HG02588 (cell line): ENCODE measurements around the gene CCZ1B.
A peak's percentile ranks its signal among the peaks of the same experiment; 100 is the strongest.
"Not testable (repeated sequence)": the region's sequence is repeated elsewhere in the genome, so short reads cannot be mapped to it uniquely, and the experiment has no call there.

ENCODE experiments used
- ATAC-seq: cut with Tn5 transposase; IDR thresholded peaks from one replicate; pipeline ENCODE4 v1.9.1; 2021; ENCODE audit warnings: mild to moderate bottlenecking, moderate library complexity; ENCODE audit not compliant: unreplicated experiment

Gene CCZ1B

GRCh38 chr7:6831018-6831725 is 5.1 kb upstream of the CCZ1B start:
- no peak for ATAC-seq

GRCh38 chr7:6830026-6830425 is 4.0 kb upstream of the CCZ1B start:
- not testable (repeated sequence) for ATAC-seq

- ATAC-seq = not testable (repeated sequence)
Measured at GRCh38 chr7:6829616-6830015, 3.5 kb upstream of the CCZ1B start.

- ATAC-seq = not testable (repeated sequence)
Measured at GRCh38 chr7:6827180-6827579, 1.1 kb upstream of the CCZ1B start.

- ATAC-seq = peak; percentile 55
Measured at GRCh38 chr7:6825236-6826125, 594 bp downstream of the CCZ1B start.

- not testable (repeated sequence) for ATAC-seq
Measured at GRCh38 chr7:6821622-6822021, 4.5 kb downstream of the CCZ1B start.

- ATAC-seq = not testable (repeated sequence)
Measured at GRCh38 chr7:6815470-6815869, 10.6 kb downstream of the CCZ1B start.

- ATAC-seq = not testable (repeated sequence)
Measured at GRCh38 chr7:6813011-6813410, 13.1 kb downstream of the CCZ1B start.

- ATAC-seq = not testable (repeated sequence)
Measured at GRCh38 chr7:6807959-6808358, 18.1 kb downstream of the CCZ1B start.

- not testable (repeated sequence) for ATAC-seq
Measured at GRCh38 chr7:6807393-6807918, 18.6 kb downstream of the CCZ1B start.

- not testable (repeated sequence) for ATAC-seq
Measured at GRCh38 chr7:6800331-6800730, 25.7 kb downstream of the CCZ1B start.

GRCh38 chr7:6799887-6800286 is 26.2 kb downstream of the CCZ1B start:
- ATAC-seq = not testable (repeated sequence)

GRCh38 chr7:6798047-6798446 is 28.0 kb downstream of the CCZ1B start:
- ATAC-seq = not testable (repeated sequence)

- not testable (repeated sequence) for ATAC-seq
Measured at GRCh38 chr7:6797218-6797617, 28.9 kb downstream of the CCZ1B start.

- ATAC-seq = not testable (repeated sequence)
Measured at GRCh38 chr7:6794276-6794675, 31.8 kb downstream of the CCZ1B start.

- ATAC-seq = not testable (repeated sequence)
Measured at GRCh38 chr7:6792113-6792872, 33.8 kb downstream of the CCZ1B start.

GRCh38 chr7:6789353-6789752 is 36.7 kb downstream of the CCZ1B start:
- ATAC-seq = not testable (repeated sequence)

GRCh38 chr7:6781581-6781980 is 44.5 kb downstream of the CCZ1B start:
- not testable (repeated sequence) for ATAC-seq

GRCh38 chr7:6761186-6761585 is 64.9 kb downstream of the CCZ1B start:
- not testable (repeated sequence) for ATAC-seq

- ATAC-seq = not testable (repeated sequence)
Measured at GRCh38 chr7:6753964-6754363, 72.1 kb downstream of the CCZ1B start, which contains the start of gene RSPH10B2. Gene RSPH10B2, plus strand, starts transcription at chr7:6754103. Its CDS starts 3,575 bp downstream, at chr7:6757678.

GRCh38 chr7:6750173-6750572 is 75.9 kb downstream of the CCZ1B start:
- not testable (repeated sequence) for ATAC-seq
